Transverse colon (tissue), 4 donors: ENCODE results near the gene KMT2E. TPM values are rescaled to one million over a fixed set of nuclear protein-coding genes. Genes with fewer than 3 reads are reported as not detected.
"Not testable (repeated sequence)": the region's sequence is repeated elsewhere in the genome, so short reads cannot be mapped to it uniquely, and the experiment has no call there.

Experiments used
- DNase-seq: peaks from one replicate; pipeline ENCODE4 v3.0.0-alpha.2; 2019
- H3K27ac ChIP-seq, 4 donors: fragments of 200-600 bp; sonication (generic); 2 replicates each; pipeline ENCODE4 v1.5.1; 2016 to 2018; ENCODE audit warnings: inconsistent platforms in 4 of 4
- H3K27me3 ChIP-seq: fragments of 200-600 bp; sonication (generic); 2 replicates; pipeline ENCODE4 v1.5.1; 2017; ENCODE audit warnings: inconsistent platforms
- H3K36me3 ChIP-seq, 4 donors: fragments of 200-600 bp; sonication (generic); 2 replicates each; pipeline ENCODE4 v1.5.1; 2017 to 2019; ENCODE audit warnings: inconsistent platforms in 4 of 4
- H3K4me1 ChIP-seq, 4 donors: fragments of 200-600 bp; sonication (generic); 2 replicates each; pipeline ENCODE4 v1.5.1; 2017 to 2020; ENCODE audit warnings: inconsistent platforms in 4 of 4
- H3K4me3 ChIP-seq, 4 donors: fragments of 200-600 bp; sonication (generic); 1 replicate in 1 of 4; 2 replicates in 3 of 4; pipeline versions ENCODE4 v1.5.1 to v1.6.1; 2017 to 2019; ENCODE audit warnings: inconsistent platforms in 4 of 4
- H3K9me3 ChIP-seq, 2 donors: fragments of 200-600 bp; sonication (generic); 2 replicates each; pipeline ENCODE4 v1.5.1; 2017 to 2019; ENCODE audit warnings: inconsistent platforms in 2 of 2
- EP300 ChIP-seq: sonication (generic); formaldehyde crosslinking; IDR thresholded peaks from one replicate; pipeline ENCODE4 v1.6.1; 2017; ENCODE audit warnings: antibody characterized with exemption, low read depth
- POLR2A ChIP-seq: fragments of 450-650 bp; IDR thresholded peaks from one replicate; pipeline ENCODE4 v1.6.1; 2016; ENCODE audit warnings: antibody characterized with exemption, mild to moderate bottlenecking, moderate library complexity
- POLR2AphosphoS5 ChIP-seq, 3 donors: sonication (generic); formaldehyde crosslinking; IDR thresholded peaks; one replicate each; pipeline ENCODE4 v1.6.1; 2016; ENCODE audit warnings: antibody characterized with exemption in 3 of 3
- WGBS, 2 donors: methylation state at CpG; one replicate each; pipeline ENCODE4 v1.1.5; 2018; ENCODE audit warnings: low coverage in 1 of 2; 5-methylcytosine and 5-hydroxymethylcytosine counted together
- in situ Hi-C, 4 donors: fragments of 200-750 bp; cut with MboI; loops; one replicate each; pipeline versions ENCODE4 v1.15.0 to v1.15.1; 2017; ENCODE audit warnings: low sequenced_read_pairs in 3 of 4, low pct_ligation_motif_present in 1 of 4, low pct_unique_long_range_greater_than_20kb in 1 of 4
- intact Hi-C: fragments of 100-400 bp; cut with DNase I; formaldehyde crosslinking; loops from one replicate; pipeline ENCODE4 v1.15.1; 2023; ENCODE audit warnings: low total_unique reads
- total RNA-seq, 4 donors: library from RNA; depleted of rRNA; stranded (reverse); fragments of >200 nt; gene quantifications; one replicate each; pipeline ENCODE4 v1.1.0, GENCODE V29; 2016
- TF ChIP-seq, protein P1 (sequence below), 5 experiments: fragments of 200-600 bp in 3 of 5; fragments of 450-650 bp in 2 of 5; sonication (generic) in 3 of 5; IDR thresholded peaks; 1 replicate in 2 of 5; 2 replicates in 3 of 5; pipeline ENCODE4 v1.5.1; 2016 to 2017; ENCODE audit warnings: antibody characterized with exemption in 5 of 5, inconsistent platforms in 3 of 5, mild to moderate bottlenecking in 2 of 5, moderate library complexity in 1 of 5

Gene KMT2E
- total RNA-seq, 4 donors from 2014 or later, result 86.8 to 362 (median 178) TPM

DNA sequence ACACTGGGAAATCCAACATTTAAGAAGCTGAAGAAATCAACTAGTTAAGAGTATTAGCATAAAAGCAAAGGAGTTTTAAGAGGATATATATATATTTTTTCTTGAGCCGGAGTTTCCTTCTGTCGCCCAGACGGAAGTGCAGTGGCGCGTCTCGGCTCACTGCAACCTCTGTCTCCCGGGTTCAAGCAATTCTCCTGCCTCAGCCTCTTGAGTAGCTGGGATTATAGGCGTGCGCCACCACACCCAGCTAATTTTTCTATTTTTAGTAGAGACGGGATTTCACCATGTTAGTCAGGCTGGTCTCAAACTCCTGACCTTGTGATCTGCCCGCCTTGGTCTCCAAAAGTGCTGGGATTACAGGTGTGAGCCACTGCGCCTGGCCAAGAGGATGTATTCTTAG, 8.5 kb upstream of the KMT2E start:
- H3K36me3 ChIP-seq, in situ Hi-C loops, intact Hi-C loops, H3K27me3 ChIP-seq, H3K9me3 ChIP-seq, H3K4me3 ChIP-seq: not testable (repeated sequence)
- WGBS, 2 donors, result 80 to 94% methylated on average over 4 to 12 of the region's 12 CpGs
- TF ChIP-seq POLR2AphosphoS5 (IDR thresholded peaks at IDR 0.05), result peak in 1 of 3 donors; percentile 51
- peak overlapping the region; percentile 98 to 100 (median 99) for H3K27ac ChIP-seq
- DNase-seq, result peak; percentile 42
- H3K4me1 ChIP-seq, result peaks cover 55 to 95% (median 84%) of the 10 kb centered on the region in 4 donors

DNA sequence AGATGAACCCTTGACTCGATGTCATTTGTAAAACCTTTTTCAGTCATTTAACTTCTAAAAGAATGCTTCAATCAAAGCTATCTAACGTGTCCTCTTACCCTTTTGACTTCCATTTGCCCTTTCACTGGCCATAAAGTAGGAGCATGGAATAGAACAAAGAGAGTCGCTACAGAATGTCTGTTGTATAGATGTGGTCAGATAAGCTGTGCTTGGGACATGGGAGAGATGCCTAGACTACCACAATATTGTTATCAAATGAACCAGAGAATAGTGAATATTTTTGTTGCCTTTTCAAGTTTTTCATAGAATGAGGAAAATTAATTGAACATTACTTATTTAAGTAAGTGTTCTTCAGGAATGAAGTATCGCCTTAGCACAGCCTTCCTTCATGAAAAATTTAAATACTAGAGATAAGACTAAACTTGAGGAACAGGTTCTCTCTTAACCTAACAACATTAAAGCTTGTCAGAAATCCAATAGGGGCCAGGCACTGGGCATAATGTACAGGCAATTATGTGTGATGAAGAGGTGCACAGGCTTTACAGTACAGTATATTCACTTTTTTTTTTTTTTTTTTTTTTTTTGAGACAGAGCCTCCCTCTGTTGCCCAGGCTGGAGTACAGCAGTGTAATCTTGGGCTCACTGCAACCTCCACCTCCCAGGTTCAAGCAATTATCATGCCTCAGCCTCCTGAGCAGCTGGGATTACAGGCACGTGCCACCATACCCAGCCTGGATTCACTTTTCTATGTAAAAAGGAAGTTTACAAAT, 7.5 kb upstream of the KMT2E start:
- Histone ChIP-seq H3K9me3 (no peaks in the 10 kb centered on the region), H3K27ac (peak overlapping the region; percentile 98 to 100 (median 99)), H3K27me3 (no peaks in the 10 kb centered on the region), H3K4me3 (no peak overlapping the region), H3K36me3 (peaks cover 0 to 3% (median 0%) of the 10 kb centered on the region in 4 donors), H3K4me1 (peaks cover 51 to 86% (median 76%) of the 10 kb centered on the region in 4 donors)
- WGBS, 2 donors, result 20 to 36% methylated on average over 4 to 5 of the region's 5 CpGs
- peak; percentile 67 for DNase-seq
- intact Hi-C loops (no loop called here), in situ Hi-C loops (no loop called here)
- TF ChIP-seq POLR2AphosphoS5 (IDR thresholded peaks at IDR 0.05) (peak in 1 of 3 donors; percentile 39), POLR2A (no peak)
- TF ChIP-seq, protein P1, sequence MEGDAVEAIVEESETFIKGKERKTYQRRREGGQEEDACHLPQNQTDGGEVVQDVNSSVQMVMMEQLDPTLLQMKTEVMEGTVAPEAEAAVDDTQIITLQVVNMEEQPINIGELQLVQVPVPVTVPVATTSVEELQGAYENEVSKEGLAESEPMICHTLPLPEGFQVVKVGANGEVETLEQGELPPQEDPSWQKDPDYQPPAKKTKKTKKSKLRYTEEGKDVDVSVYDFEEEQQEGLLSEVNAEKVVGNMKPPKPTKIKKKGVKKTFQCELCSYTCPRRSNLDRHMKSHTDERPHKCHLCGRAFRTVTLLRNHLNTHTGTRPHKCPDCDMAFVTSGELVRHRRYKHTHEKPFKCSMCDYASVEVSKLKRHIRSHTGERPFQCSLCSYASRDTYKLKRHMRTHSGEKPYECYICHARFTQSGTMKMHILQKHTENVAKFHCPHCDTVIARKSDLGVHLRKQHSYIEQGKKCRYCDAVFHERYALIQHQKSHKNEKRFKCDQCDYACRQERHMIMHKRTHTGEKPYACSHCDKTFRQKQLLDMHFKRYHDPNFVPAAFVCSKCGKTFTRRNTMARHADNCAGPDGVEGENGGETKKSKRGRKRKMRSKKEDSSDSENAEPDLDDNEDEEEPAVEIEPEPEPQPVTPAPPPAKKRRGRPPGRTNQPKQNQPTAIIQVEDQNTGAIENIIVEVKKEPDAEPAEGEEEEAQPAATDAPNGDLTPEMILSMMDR (IDR thresholded peaks at IDR 0.05), result peak in 2 of 5 experiments; percentile 26 to 28

DNA sequence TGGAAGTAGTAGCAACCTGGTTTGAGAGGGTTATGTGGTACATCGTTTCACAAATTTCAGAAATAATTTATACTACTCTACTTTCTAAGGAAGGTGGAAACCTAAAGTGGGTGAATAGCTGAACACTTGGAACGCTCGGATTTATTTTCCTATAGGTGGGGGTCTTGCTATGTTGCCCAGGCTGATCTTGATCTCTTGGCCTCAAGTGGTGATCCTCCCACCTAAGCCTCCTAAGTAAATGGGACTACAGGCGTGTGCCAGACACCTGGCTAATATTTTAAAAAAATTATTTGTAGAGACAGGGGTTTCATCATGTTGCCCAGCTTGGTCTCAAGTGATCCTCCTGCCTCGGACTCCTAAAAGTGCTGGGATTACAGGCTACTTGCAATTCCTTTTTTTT, 6.7 kb upstream of the KMT2E start:
- H3K4me3 ChIP-seq, result peak overlapping the region in 1 of 4 donors; percentile 1
- in situ Hi-C loops (no loop called here), intact Hi-C loops (no loop called here)
- peak overlapping the region; percentile 98 to 100 (median 99) for H3K27ac ChIP-seq
- TF ChIP-seq POLR2AphosphoS5 (IDR thresholded peaks at IDR 0.05), result no peak
- H3K36me3 ChIP-seq, result peaks cover 0 to 3% (median 0%) of the 10 kb centered on the region in 4 donors
- H3K27me3 ChIP-seq, result no peaks in the 10 kb centered on the region
- peaks cover 44 to 78% (median 70%) of the 10 kb centered on the region in 4 donors for H3K4me1 ChIP-seq
- H3K9me3 ChIP-seq, result no peaks in the 10 kb centered on the region
- WGBS, 2 donors, result 50 to 79% methylated on average over 3 to 5 of the region's 5 CpGs
- no peak for DNase-seq

DNA sequence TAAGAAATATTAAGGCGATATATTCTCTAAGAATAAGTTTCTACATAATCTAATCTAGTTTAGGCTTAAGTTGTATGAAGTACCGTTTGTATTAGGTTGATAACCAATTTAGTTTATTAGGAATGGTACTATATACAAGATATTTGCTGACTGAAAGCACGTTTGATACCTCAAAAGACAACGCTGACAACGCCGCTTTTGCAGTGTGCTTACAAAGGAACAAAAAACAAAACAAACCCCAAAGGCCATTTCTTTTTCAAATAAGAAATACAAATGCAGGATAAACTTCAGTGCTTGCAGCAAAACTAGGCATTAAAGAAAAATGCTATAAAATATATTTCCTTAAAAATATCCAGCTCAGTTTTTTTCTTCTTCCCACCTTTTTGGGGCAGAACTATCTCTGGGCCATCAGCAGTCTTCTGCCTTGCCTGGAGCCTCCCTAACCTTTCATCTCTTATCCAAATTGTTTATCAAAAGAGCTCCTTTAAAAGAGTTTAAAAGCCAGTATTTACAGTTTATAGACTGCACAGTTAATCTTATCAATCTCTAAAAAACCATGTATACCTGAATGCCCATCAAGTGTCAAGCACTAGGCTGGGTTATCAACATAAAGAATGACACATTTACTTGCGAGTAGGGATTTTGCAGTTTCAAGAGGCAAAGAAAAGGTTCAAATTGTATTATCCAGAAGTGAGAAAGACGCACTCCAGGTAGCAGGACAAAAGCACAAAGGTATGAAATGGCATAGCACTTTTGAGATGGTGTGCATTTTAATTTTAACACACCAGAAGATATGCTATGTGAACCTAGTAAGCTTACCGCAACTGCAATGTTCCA, 4.1 kb upstream of the KMT2E start:
- intact Hi-C loops, result no loop called here

More for the DNA sequence above, 4.1 kb upstream of the KMT2E start:
- Histone ChIP-seq H3K4me3 (peak overlapping the region; percentile 80 to 88 (median 87)), H3K27ac (peak overlapping the region; percentile 98 to 100 (median 99)), H3K27me3 (no peaks in the 10 kb centered on the region), H3K36me3 (peaks cover 0 to 2% (median 0%) of the 10 kb centered on the region in 4 donors), H3K9me3 (no peaks in the 10 kb centered on the region), H3K4me1 (peaks cover 20 to 52% (median 46%) of the 10 kb centered on the region in 4 donors)
- WGBS, 2 donors, result 5 to 9% methylated on average over 9 of the region's 9 CpGs
- DNase-seq, result no peak
- in situ Hi-C loops, result loop anchor here in 1 of 4 donors (10.0 kb wide), 1 partner anchor 65 kb away; no protein-coding TSS in a partner anchor
- TF ChIP-seq, protein P1 (IDR thresholded peaks at IDR 0.05), result no peak
- TF ChIP-seq POLR2AphosphoS5 (IDR thresholded peaks at IDR 0.05) (no peak), EP300 (no peak), POLR2A (no peak)
